PFSK-1 (cell line): ENCODE results near the gene EDC3.

ENCODE experiments used
- FOXP2 ChIP-seq: optimal IDR thresholded peaks from 2 replicates; pipeline ENCODE3; 2011; ENCODE audit warnings: borderline replicate concordance, control low read depth, inconsistent platforms; ENCODE audit not compliant: insufficient read depth; ENCODE audit errors: extremely low read length, extremely low read depth
- POLR2AphosphoS5 ChIP-seq: IDR thresholded peaks from 2 replicates; pipeline ENCODE4 v1.6.1; 2012; ENCODE audit warnings: low read depth, mild to moderate bottlenecking, control low read depth, low read length, moderate library complexity
- REST ChIP-seq, 2 experiments: IDR thresholded peaks; 2 replicates each; pipeline versions ENCODE4 v1.6.1 to v1.8.0; 2011 to 2012; ENCODE audit warnings: low read depth in 2 of 2, low read length in 2 of 2, control low read depth in 1 of 2, inconsistent platforms in 1 of 2, mild to moderate bottlenecking in 1 of 2, moderate library complexity in 1 of 2; ENCODE audit not compliant: insufficient read depth in 1 of 2
- SIN3A ChIP-seq: IDR thresholded peaks from 2 replicates; pipeline ENCODE4 v1.6.1; 2012; ENCODE audit warnings: mild to moderate bottlenecking, low read length, moderate library complexity, borderline replicate concordance; ENCODE audit not compliant: insufficient read depth
- TAF1 ChIP-seq: IDR thresholded peaks from 2 replicates; pipeline ENCODE4 v1.6.1; 2012; ENCODE audit warnings: low read length, control low read depth, borderline replicate concordance; ENCODE audit not compliant: insufficient read depth

EDC3 gene

GRCh38 chr15:74594455-74594854 is 101.4 kb downstream of the EDC3 start:
- TF ChIP-seq TAF1 = no peak
- no peak for TF ChIP-seq FOXP2
- no peak for TF ChIP-seq POLR2AphosphoS5
- TF ChIP-seq REST (IDR thresholded peaks at IDR 0.05; ENCODE audit: insufficient read depth in 1 of 2, low read depth in 2 of 2, low read length in 2 of 2) = no peak
- TF ChIP-seq SIN3A = no peak

GRCh38 chr15:74593122-74593521 is 102.7 kb downstream of the EDC3 start:
- TF ChIP-seq FOXP2 (no peak), TAF1 (no peak), POLR2AphosphoS5 (no peak), SIN3A (no peak), REST (IDR thresholded peaks at IDR 0.05; ENCODE audit: insufficient read depth in 1 of 2, low read depth in 2 of 2, low read length in 2 of 2) (no peak)

- no peak for TF ChIP-seq SIN3A
- no peak for TF ChIP-seq FOXP2
These were observed 103.6 kb downstream of the EDC3 start for GRCh38 chr15:74592222-74592621.

GRCh38 chr15:74589826-74590225 is 106.0 kb downstream of the EDC3 start:
- TF ChIP-seq REST (IDR thresholded peaks at IDR 0.05; ENCODE audit: insufficient read depth in 1 of 2, low read depth in 2 of 2, low read length in 2 of 2) = no peak
- TF ChIP-seq SIN3A = no peak
- no peak for TF ChIP-seq POLR2AphosphoS5
- TF ChIP-seq TAF1 = no peak

- TF ChIP-seq POLR2AphosphoS5 = no peak
- TF ChIP-seq TAF1 = no peak
- no peak for TF ChIP-seq FOXP2
- TF ChIP-seq SIN3A = no peak
- no peak for TF ChIP-seq REST (IDR thresholded peaks at IDR 0.05; ENCODE audit: insufficient read depth in 1 of 2, low read depth in 2 of 2, low read length in 2 of 2)
These were observed 110.0 kb downstream of the EDC3 start for GRCh38 chr15:74585857-74586256.

GRCh38 chr15:74585191-74585590 is 110.6 kb downstream of the EDC3 start:
- no peak for TF ChIP-seq SIN3A
- TF ChIP-seq TAF1 = no peak
- no peak for TF ChIP-seq FOXP2
- no peak for TF ChIP-seq REST (IDR thresholded peaks at IDR 0.05; ENCODE audit: insufficient read depth in 1 of 2, low read depth in 2 of 2, low read length in 2 of 2)
- no peak for TF ChIP-seq POLR2AphosphoS5
